Measurements from ENCODE around the gene SSPN.

The SSPN gene

DNA sequence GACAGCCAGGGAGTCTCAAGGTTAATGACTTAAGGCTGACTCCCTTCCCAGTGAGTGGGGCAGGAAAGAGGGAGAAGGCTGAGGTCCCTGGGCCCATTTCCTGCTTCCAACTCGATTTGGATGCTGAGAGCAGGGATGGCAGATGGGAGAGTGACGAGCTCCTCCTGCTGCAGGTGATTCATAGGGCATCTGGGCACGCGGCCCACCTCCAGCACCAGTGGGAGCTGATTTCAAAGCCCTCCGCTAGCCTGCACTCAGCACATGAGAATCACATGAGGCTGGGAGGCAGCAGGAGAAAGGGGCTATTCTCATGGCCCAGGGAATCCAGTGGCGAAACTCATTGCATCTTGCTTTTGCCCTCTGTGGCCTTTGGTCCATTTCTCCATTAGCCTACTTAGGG is 90.8 kb downstream of the SSPN start:
- no peak for DNase-seq (ENCODE audit: low read depth)

DNA sequence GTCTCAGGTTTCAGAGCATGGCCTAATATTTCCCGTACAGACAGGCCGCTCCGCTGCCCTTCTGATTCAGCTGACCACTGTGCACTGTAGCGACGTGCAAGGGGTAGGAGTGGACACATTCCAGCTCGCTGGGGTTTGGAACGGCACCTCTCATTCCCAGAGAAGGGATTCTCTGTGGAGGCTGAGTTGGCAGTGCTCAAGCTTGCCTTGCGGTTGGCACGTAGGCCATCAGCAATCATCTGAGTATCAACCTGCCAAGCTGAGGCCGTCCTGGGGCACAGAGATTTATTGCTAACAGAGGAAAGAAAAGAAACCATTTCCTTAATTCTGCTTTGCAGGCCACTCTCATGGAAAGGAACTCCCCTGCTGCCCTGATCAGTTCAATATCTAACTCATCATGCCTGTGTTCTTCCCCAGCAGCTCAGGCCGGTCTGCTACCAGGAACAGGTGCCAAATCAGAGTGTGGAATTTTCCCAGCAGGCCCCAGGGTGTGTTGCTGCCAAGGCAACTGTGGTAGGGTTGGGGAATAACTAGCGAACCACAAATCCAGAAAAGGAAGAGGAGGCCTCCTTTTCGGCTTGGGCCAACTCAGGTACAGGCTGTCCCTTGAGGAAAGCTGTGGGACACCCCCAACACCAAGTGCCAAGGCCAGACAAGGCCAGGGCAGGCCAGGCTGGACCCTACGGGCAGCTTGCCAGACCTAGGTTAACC is 92.5 kb downstream of the SSPN start:
- DNase-seq (ENCODE audit: low read depth) = no peak

DNA sequence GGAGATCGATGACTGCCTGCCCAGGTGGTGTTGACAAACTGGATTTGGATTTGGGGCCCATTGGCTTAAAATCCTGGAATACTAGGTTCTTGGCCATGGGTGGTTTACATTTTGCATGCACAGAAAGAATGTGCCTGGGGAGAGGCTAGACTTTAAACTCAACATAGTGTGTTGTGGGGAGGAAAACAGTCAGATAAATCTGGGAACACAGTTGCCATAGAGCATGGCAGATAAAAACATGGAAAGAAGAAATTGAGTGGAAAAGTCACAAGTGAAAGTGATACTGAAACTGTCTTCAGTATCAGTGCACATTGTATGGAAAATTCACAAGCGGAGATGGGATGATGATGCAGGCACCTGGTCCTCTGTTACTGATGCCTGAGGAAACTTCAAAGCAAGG is 95.2 kb downstream of the SSPN start:
- DNase-seq (ENCODE audit: low read depth) = no peak

DNA sequence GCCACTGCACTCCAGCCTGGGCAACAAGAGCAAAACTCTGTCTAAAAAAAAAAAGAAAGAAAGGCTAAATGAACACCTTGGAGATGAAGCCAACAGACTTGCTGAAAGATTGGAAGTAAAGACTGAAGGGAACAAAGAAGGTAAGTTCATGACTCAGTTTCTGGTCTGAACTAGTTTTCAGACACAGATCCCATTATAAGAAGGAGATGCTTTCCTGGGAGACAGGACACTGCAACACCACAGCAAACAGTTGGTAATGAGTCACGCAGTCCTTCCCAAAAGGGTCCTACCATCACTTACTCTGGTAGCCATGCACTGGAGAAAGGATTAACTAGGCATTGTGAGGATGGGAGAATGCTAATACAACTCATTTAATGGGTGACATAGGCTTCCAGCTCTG is 97.2 kb downstream of the SSPN start:
- no peak for DNase-seq (ENCODE audit: low read depth)

DNA sequence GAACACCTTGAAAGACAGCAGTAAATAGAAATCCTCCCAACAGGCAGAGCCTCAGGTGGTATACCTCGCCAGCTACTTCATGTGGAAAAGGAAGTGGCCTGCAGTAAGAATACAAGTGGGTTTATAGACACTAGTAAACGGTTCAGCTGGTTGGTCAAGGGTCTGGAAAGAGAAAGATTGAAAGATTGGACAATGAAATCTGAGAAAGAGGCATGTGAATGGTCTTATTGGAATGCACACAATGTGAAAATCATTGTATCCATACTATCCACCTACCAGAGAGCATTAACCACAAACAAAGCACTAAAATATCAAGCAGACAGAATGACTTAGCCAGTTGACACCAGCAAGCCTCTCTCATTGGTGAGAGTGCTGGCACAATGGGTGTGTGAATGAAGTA is 98.2 kb downstream of the SSPN start:
- DNase-seq (ENCODE audit: low read depth) = no peak

DNA sequence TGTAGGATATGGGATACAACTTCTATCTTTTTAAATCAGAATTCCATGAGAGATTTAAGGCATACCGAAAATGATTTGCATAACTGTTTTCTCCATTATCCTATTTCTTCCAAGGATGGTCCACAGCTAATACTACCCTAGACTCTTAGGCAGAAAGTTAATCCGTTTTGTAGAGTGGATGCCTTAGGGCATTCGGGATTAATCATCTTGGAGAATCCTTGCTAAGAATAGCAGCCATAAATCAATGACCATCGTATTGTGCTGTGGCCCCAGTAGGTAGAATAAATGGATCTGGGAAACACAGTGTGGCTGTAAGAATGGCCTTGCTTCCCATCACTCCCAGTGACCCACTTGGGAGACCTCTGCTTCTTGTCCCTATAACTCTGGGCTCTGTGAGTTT is 99.6 kb downstream of the SSPN start:
- no peak for DNase-seq (ENCODE audit: low read depth)

DNA sequence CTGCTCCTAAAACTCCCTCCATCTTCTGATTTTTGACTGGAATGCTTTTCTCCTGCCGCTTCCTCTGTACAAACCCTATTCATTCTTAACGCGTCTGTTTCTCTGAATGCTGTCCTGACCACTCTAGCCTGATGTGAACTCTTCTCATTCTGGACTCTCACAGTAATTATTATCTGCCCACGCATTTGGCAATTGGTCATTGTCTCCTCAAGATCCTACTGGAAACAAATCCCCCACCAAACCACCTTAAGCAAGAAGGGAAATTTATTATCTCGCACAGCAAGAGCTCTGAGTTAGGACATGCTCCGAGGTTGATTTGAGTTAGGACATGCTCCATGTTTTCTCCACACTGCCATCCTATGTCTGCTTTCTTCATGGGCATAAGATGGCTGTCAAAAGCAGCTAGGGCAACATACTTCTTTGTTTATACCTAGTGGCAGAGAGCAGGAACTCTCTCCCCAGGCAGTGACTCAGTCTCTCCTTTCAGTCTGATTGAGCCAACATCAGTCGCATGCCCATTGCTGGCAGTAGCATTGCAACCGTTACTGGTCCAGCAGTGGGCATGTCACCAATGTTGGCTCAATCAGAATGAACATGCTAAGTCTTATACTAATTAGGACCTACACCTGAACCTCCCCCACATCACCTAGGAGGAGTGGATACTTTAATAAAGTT is 102.2 kb downstream of the SSPN start:
- DNase-seq (ENCODE audit: low read depth) = no peak

DNA sequence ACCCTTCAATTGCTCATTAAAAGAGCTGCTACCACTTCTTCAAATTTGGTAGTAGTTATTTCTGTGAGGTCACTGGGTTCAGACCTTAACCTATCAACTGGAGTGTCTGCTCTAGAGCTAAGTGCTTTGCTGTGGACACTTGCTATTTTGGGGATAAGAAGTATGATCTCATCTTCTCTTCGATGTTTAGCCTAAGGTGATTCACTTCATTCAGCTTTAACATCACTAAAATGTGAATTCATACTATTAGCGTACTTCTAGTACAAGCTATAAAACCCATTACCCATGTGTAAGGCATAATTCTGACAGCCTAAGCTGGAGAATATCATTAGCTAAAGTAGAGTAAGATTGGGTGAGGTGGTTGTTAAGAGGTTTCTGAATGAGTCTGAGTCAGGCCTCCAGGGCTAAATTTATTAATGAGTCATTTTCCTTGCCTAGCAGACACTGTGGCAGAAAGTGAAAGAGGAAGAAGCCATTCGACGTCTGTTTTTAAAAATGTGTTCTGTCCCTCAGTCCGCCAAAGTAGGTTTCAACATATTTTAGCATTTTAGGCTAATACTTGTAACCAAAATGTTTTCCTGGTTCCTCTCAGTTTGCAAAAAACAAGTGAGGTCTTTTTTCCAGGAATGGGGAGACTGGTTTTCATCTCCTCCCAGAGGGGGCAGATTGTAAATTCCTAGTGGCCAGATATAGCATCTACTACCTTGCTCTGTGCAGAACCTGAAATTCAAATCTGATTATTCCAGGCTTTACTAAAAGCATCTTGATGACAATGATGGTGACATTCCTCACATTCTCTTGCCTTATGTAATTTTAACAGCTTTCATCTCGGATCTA is 103.6 kb downstream of the SSPN start:
- no peak for DNase-seq (ENCODE audit: low read depth)

DNA sequence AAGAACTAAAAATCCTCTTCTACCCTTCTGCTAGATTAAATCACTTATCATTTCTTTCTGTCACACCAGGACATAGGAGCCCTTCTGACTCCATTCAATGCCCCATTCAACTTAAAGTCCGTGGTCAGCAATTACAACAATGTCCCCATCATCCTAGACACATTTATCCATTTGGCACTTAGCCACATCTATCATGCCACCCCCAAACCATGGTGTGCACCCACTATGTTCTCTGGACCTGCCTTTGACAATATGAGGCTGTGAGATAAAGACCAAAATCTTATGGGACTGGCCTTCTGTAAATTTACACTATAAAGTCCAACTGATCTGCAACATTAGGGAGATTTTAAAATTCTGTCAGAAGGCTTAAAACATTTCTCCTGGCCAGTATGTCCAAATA is 104.4 kb downstream of the SSPN start:
- DNase-seq (ENCODE audit: low read depth) = no peak
